Superior temporal gyrus (tissue), 1 donor: ENCODE measurements around the gene TMEM95.

Experiments
- DNase-seq: peaks from one replicate; pipeline ENCODE4 v3.0.0-alpha.2; 2016; ENCODE audit errors: extremely low spot score

TMEM95 gene

DNA sequence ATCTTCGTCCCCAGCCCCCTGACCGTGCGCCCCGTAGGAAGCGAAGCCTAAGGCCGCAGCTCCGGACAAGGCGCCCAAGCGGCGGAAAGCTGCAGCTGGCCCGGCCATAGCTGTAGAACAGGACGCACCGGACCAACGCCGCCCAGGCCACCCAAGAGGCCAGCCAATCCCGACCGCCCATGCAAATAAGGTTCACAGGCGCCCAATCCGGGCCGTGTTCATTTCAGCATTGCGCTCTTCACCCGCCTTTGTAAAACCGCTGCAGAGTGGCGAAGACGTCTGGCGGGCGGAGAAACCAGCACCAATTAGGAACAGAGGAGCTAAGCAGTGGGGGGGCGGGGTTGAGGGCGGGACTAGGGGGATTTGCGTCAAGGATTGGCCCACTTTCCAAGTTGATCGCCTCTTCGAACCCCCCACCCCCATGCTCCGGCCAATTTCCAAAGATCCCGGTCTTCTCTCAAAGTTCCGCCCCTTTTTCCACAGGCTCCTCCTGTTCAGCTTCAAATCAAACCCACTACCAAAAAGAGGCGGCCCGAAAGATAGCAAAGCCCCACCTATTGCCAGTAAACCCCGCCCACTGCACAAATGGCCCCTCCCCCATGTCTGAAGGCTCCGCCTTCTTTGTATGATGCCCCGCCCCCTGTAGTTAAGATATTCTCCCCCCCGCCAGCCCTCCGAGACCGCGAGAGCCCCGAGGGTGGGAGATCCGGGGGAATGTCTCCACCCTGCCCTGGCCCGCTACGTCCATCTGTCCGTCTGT lies 49.2 kb downstream of the TMEM95 start, which contains the start of gene TMEM256:
Gene TMEM256, minus strand, starts transcription at position 121 of the 760 bp plus-strand sequence. Its CDS starts 13 bp downstream, at position 108.
- DNase-seq, result peak; percentile 99

DNA sequence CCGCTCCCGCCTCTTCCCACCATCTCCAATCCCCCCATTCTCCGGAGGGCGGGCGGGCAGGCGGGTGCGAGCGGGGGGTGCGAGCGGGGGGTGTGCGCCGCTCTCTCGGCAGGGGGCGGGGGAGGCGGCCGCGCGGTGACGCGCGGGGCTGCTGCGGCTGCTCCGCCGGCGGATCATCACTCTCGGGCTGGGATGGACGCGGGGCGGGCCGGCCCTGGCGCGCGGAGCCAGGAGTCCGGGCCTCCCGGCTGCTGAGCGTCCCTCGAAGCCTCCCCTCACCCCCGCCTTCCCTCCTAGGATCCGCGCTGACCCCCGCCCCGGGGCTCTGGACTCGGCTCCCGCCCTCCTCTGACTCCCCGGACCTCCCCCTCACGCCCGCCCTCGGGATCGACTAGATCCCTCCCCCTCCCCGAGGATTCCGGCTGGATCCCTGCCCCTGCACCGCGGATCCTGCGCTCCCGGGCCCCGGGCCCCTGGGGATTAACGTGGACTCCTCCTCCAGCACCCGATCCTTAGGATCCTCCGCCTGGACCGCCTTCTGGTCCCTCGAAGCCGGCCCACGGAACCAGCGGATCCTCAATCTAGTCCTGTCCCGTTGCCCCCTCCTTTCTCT lies 49.9 kb downstream of the TMEM95 start:
- DNase-seq, result no peak

DNA sequence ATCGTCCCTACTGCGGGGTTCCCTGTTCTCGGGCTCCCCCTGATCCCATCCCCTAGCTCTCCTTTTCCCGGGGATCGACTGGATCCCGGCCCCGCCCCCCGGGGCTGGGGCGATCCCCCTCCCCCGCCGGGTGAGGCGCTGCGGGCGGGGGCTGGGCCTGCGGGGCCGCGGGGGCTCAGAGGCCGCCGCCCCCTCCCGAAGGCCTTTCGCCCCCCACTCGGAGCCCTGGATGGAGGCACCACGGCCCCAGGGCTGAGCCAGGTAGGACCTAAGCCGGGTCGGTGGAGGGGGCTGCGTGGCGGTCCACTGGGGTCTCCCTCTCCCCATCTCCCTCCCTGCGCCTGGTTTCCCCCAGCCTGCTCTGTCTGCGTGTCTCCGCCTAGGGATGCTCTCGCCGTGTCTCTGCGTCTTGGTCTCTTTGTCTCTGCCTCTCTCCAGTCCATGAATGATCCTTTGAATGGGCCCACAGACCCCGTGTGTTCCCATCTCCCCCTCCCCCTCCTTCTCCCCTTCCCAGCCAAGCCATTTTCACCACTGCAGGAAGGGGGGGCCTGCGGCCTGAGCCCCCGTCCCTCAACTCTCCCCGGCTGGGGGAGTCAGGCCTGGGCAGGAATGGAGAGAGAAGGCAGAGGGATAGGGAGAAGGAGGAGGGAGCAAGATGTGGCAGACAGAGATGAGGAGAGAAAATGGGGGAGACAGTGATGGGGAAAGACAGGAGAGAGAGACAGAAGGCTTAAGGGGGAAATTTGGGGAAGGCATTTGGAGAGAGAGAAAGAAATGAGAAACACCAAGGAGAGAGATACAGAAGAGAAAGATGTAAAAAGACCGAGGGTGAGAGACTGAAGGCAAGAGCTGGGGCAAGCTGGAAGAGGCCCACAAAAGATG lies 50.6 kb downstream of the TMEM95 start:
- DNase-seq, result no peak

DNA sequence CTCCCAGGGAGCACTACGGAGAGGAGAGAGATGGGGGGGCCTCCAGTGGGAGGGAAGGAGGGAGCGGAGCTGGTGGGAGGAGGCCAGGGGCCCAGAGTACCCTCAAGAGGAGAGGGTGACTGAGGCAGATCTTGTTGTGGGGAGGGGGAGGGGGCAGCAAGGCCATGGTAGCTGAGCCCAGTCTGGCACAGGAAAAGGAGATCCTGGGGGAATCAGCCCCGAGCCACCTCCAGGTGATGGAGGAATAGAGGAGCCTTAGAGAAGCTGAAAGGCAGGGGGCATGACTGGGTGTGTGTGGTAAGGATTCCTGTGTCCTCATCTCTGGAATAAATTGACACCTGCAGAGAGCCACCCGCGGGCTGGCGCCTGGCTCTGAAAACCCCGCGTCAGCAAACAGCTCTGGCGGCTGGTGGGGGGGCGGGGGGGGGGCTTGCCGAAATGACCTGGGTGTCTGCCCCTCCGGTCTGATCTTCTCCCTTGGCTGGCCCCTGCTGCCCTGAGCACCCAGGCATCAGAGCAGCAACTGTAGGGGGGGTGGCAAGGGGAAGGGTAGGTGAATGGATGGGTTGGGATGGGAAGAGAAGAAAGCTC lies 51.4 kb downstream of the TMEM95 start:
- DNase-seq, result no peak
